PC-3 (cell line): ENCODE data around the gene PARP6.

ENCODE experiments used
- CTCF ChIP-seq: fragments of 300-600 bp; sonication (generic); conservative IDR thresholded peaks from 2 replicates; pipeline ENCODE4 v1.5.1; 2017; ENCODE audit warnings: antibody characterized with exemption, low read depth, mild to moderate bottlenecking, low read length
- EZH2 ChIP-seq: fragments of 300-600 bp; sonication (generic); IDR thresholded peaks from one replicate; pipeline ENCODE4 v1.6.1; 2017; ENCODE audit warnings: antibody characterized with exemption, mild to moderate bottlenecking, low read length; ENCODE audit not compliant: unreplicated experiment

DNA sequence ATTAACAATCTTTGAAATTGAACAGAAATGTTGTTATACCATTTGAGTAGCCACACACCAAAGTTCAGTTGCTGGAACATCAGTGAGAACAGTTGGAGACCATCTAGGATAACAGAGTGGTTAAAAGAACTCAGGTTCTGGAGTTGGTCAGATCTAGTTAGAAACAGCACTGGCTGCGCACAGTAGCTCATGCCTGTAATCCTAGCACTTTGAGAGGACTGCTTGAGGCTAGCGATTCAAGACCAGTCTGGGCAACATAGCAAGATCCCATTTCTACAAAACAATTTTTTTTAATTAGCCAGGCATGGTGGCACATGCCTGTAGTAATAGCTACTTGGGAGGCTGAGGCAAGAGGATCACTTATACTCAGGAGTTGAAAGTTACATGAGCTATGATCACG lies 33.8 kb downstream of the PARP6 start:
- TF ChIP-seq CTCF, result no peak
- no peak for TF ChIP-seq EZH2
